ACC112 (cell line): ENCODE measurements around the gene ERO1B.

Source experiments
- H2AFZ ChIP-seq: fragments of 200-600 bp; sonication (generic); one replicate; pipeline ENCODE4 v1.6.0; 2017; ENCODE audit warnings: antibody characterized with exemption, low read length; ENCODE audit not compliant: unreplicated experiment
- H3K27ac ChIP-seq: fragments of 200-600 bp; sonication (generic); 2 replicates; pipeline ENCODE4 v1.5.1; 2014; ENCODE audit warnings: low read depth, mild to moderate bottlenecking, antibody characterized with exemption, low read length, moderate library complexity
- H3K27me3 ChIP-seq: fragments of 200-600 bp; sonication (generic); 2 replicates; pipeline ENCODE4 v1.6.1; 2014; ENCODE audit warnings: mild to moderate bottlenecking, antibody characterized with exemption, low read length, moderate library complexity, mixed read lengths; ENCODE audit not compliant: insufficient read depth
- H3K36me3 ChIP-seq: fragments of 200-600 bp; sonication (generic); 2 replicates; pipeline ENCODE4 v1.6.1; 2016; ENCODE audit warnings: mild to moderate bottlenecking, antibody characterized with exemption, low read length, moderate library complexity, mixed read lengths; ENCODE audit not compliant: insufficient read depth
- H3K4me1 ChIP-seq: fragments of 200-600 bp; sonication (generic); one replicate; pipeline ENCODE4 v1.6.1; 2016; ENCODE audit warnings: low read length, mixed read lengths; ENCODE audit not compliant: insufficient read depth, unreplicated experiment, control insufficient read depth
- H3K4me3 ChIP-seq: fragments of 200-600 bp; sonication (generic); 2 replicates; pipeline ENCODE4 v1.5.1; 2014; ENCODE audit warnings: mild to moderate bottlenecking, low read depth, low read length
- H3K79me2 ChIP-seq: fragments of 200-600 bp; sonication (generic); one replicate; pipeline ENCODE4 v1.6.0; 2016; ENCODE audit warnings: low read length; ENCODE audit not compliant: control insufficient read depth, unreplicated experiment, insufficient read depth

Gene ERO1B

GRCh38 chr1:236301080-236301957, 19.6 kb upstream of the ERO1B start:
- Histone ChIP-seq H3K27ac (no peak overlapping the region), H2AFZ (no peak overlapping the region), H3K79me2 (no peaks in the 10 kb centered on the region)

GRCh38 chr1:236297161-236297560, 15.4 kb upstream of the ERO1B start:
- Histone ChIP-seq H2AFZ (no peak overlapping the region), H3K27ac (no peak overlapping the region), H3K4me3 (no peak overlapping the region), H3K4me1 (no peaks in the 10 kb centered on the region), H3K36me3 (no peaks in the 10 kb centered on the region), H3K79me2 (no peaks in the 10 kb centered on the region), H3K27me3 (peaks cover 15% of the 10 kb centered on the region; the same call in 1 of the 2 replicates)

More at GRCh38 chr1:236301080-236301957, 19.6 kb upstream of the ERO1B start:
- no peaks in the 10 kb centered on the region for H3K36me3 ChIP-seq
- H3K27me3 ChIP-seq = peaks cover 16% of the 10 kb centered on the region; the same call in 1 of the 2 replicates
- no peaks in the 10 kb centered on the region for H3K4me1 ChIP-seq
- H3K4me3 ChIP-seq = no peak overlapping the region

- no peaks in the 10 kb centered on the region for H3K79me2 ChIP-seq
- H3K36me3 ChIP-seq = no peaks in the 10 kb centered on the region
- peaks cover 38% of the 10 kb centered on the region for H3K27me3 ChIP-seq
- no peak overlapping the region for H3K4me3 ChIP-seq
- H3K27ac ChIP-seq = no peak overlapping the region
- H3K4me1 ChIP-seq = no peaks in the 10 kb centered on the region
- no peak overlapping the region for H2AFZ ChIP-seq
Observed at GRCh38 chr1:236292425-236292824, 10.7 kb upstream of the ERO1B start.

- no peak overlapping the region for H2AFZ ChIP-seq
Observed at GRCh38 chr1:236289492-236290131, 7.9 kb upstream of the ERO1B start.

GRCh38 chr1:236288620-236288976, 6.8 kb upstream of the ERO1B start:
- Histone ChIP-seq H3K4me3 (no peak overlapping the region), H3K4me1 (no peaks in the 10 kb centered on the region), H3K27ac (no peak overlapping the region), H3K79me2 (no peaks in the 10 kb centered on the region), H2AFZ (no peak overlapping the region), H3K36me3 (no peaks in the 10 kb centered on the region), H3K27me3 (peaks cover 76% of the 10 kb centered on the region)

More at GRCh38 chr1:236289492-236290131, 7.9 kb upstream of the ERO1B start:
- no peaks in the 10 kb centered on the region for H3K79me2 ChIP-seq
- H3K27ac ChIP-seq = no peak overlapping the region
- H3K27me3 ChIP-seq = peaks cover 66% of the 10 kb centered on the region
- no peaks in the 10 kb centered on the region for H3K36me3 ChIP-seq
- no peak overlapping the region for H3K4me3 ChIP-seq
- H3K4me1 ChIP-seq = no peaks in the 10 kb centered on the region

- Histone ChIP-seq H3K79me2 (no peaks in the 10 kb centered on the region), H3K27ac (no peak overlapping the region), H3K4me1 (no peaks in the 10 kb centered on the region), H3K36me3 (no peaks in the 10 kb centered on the region), H3K4me3 (no peak overlapping the region), H3K27me3 (peaks cover 81% of the 10 kb centered on the region), H2AFZ (no peak overlapping the region)
Observed at GRCh38 chr1:236287757-236288619, 6.2 kb upstream of the ERO1B start.

GRCh38 chr1:236287356-236287755, 5.6 kb upstream of the ERO1B start:
- Histone ChIP-seq H3K4me3 (no peak overlapping the region), H3K27ac (no peak overlapping the region), H3K36me3 (no peaks in the 10 kb centered on the region), H2AFZ (no peak overlapping the region), H3K4me1 (no peaks in the 10 kb centered on the region), H3K27me3 (peaks cover 87% of the 10 kb centered on the region), H3K79me2 (no peaks in the 10 kb centered on the region)

GRCh38 chr1:236284291-236284721, 2.5 kb upstream of the ERO1B start:
- Histone ChIP-seq H3K27me3 (peaks cover 77% of the 10 kb centered on the region), H2AFZ (no peak overlapping the region), H3K79me2 (no peaks in the 10 kb centered on the region), H3K27ac (no peak overlapping the region), H3K4me1 (no peaks in the 10 kb centered on the region), H3K4me3 (no peak overlapping the region), H3K36me3 (no peaks in the 10 kb centered on the region)

GRCh38 chr1:236282719-236283118, 961 bp upstream of the ERO1B start:
- peak overlapping the region; percentile 83 for H3K4me3 ChIP-seq
- H2AFZ ChIP-seq = no peak overlapping the region
- no peaks in the 10 kb centered on the region for H3K36me3 ChIP-seq
- no peak overlapping the region for H3K27ac ChIP-seq
- peaks cover 65% of the 10 kb centered on the region for H3K27me3 ChIP-seq
- H3K4me1 ChIP-seq = no peaks in the 10 kb centered on the region
- no peaks in the 10 kb centered on the region for H3K79me2 ChIP-seq

GRCh38 chr1:236282425-236282716, 613 bp upstream of the ERO1B start:
- H3K27me3 ChIP-seq = peaks cover 61% of the 10 kb centered on the region
- no peaks in the 10 kb centered on the region for H3K79me2 ChIP-seq
- no peaks in the 10 kb centered on the region for H3K4me1 ChIP-seq
- peak overlapping the region; percentile 83 for H3K4me3 ChIP-seq
- peak overlapping the region; percentile 92 for H2AFZ ChIP-seq
- H3K27ac ChIP-seq = no peak overlapping the region
- H3K36me3 ChIP-seq = no peaks in the 10 kb centered on the region
